Measurements from ENCODE around the gene PPP2R5A. TPM values are rescaled to one million over a fixed set of nuclear protein-coding genes. Genes with fewer than 3 reads are reported as not detected.

PPP2R5A gene
- total and polyA plus RNA-seq, 12 donors: 44.2 to 86.8 (median 57.3) TPM

- DNase-seq: no peak
- intact Hi-C loops (cut with DNase I): no loop called here
- no peak for ATAC-seq
- H3K4me1 ChIP-seq: peaks cover 0 to 56% (median 10%) of the 10 kb centered on the region in 9 donors
- H3K27ac ChIP-seq: no peak overlapping the region
- no peaks in the 10 kb centered on the region for H3K36me3 ChIP-seq
- no peaks in the 10 kb centered on the region for H3K9me3 ChIP-seq
- TF ChIP-seq CTCF (IDR thresholded peaks at IDR 0.05): no peak
- 46 to 54% methylated on average over 3 of the region's 3 CpGs for WGBS, 2 donors
- no peaks in the 10 kb centered on the region for H3K27me3 ChIP-seq
- H3K4me3 ChIP-seq: no peak overlapping the region
Measured at GRCh38 chr1:212323066-212323465, 37.9 kb downstream of the PPP2R5A start.

GRCh38 chr1:212326541-212326940 is 41.3 kb downstream of the PPP2R5A start:
- WGBS, 2 donors: 84 to 97% methylated on average over 3 of the region's 3 CpGs
- TF ChIP-seq CTCF (IDR thresholded peaks at IDR 0.05): no peak
- Histone ChIP-seq H3K36me3 (peaks cover 0 to 29% (median 0%) of the 10 kb centered on the region in 9 donors), H3K4me3 (no peak overlapping the region), H3K9me3 (no peaks in the 10 kb centered on the region), H3K27ac (no peak overlapping the region), H3K27me3 (no peaks in the 10 kb centered on the region), H3K4me1 (peaks cover 0 to 37% (median 3%) of the 10 kb centered on the region in 9 donors)
- ATAC-seq (no peak), DNase-seq (no peak)
- intact Hi-C loops (cut with DNase I): loop anchor here in 1 of 10 donors (5.0 kb wide), 1 partner anchor 34 kb away; no protein-coding TSS in a partner anchor

- TF ChIP-seq CTCF (IDR thresholded peaks at IDR 0.05): no peak
- DNase-seq (no peak), ATAC-seq (peak in 2 of 8 donors; percentile 25 to 66)
- Histone ChIP-seq H3K27me3 (no peaks in the 10 kb centered on the region), H3K9me3 (no peaks in the 10 kb centered on the region), H3K27ac (no peak overlapping the region), H3K36me3 (peaks cover 0 to 46% (median 3%) of the 10 kb centered on the region in 9 donors), H3K4me1 (peaks cover 0 to 37% (median 3%) of the 10 kb centered on the region in 9 donors), H3K4me3 (no peak overlapping the region)
- 76 to 81% methylated on average over 4 of the region's 4 CpGs for WGBS, 2 donors
- intact Hi-C loops (cut with DNase I): loop anchor here in 1 of 10 donors (5.0 kb wide), 1 partner anchor 36 kb away; no protein-coding TSS in a partner anchor
Measured at GRCh38 chr1:212328248-212328647, 43.0 kb downstream of the PPP2R5A start.

GRCh38 chr1:212329105-212329504 is 43.9 kb downstream of the PPP2R5A start:
- TF ChIP-seq CTCF (IDR thresholded peaks at IDR 0.05): no peak
- DNase-seq (no peak), ATAC-seq (no peak)
- 90 to 92% methylated on average over 2 of the region's 2 CpGs for WGBS, 2 donors
- no peak overlapping the region for H3K4me3 ChIP-seq
- peaks cover 0 to 55% (median 12%) of the 10 kb centered on the region in 9 donors for H3K36me3 ChIP-seq
- intact Hi-C loops (cut with DNase I): loop anchor here in 1 of 10 donors (5.0 kb wide), 1 partner anchor 37 kb away; no protein-coding TSS in a partner anchor
- H3K4me1 ChIP-seq: peaks cover 0 to 36% (median 3%) of the 10 kb centered on the region in 9 donors
- H3K27ac ChIP-seq: no peak overlapping the region
- H3K27me3 ChIP-seq: no peaks in the 10 kb centered on the region
- peaks cover 0 to under 1% (median 0%) of the 10 kb centered on the region in 11 donors for H3K9me3 ChIP-seq

Measured in heart right ventricle (tissue), 16 donors.